B cell (primary cell): ENCODE results near the gene PER1. TPM values are rescaled to one million over a fixed set of nuclear protein-coding genes. Genes with fewer than 3 reads are reported as not detected.

Experiments used
- ATAC-seq: fragments of 200-7000 bp; cut with Tn5 transposase; one replicate; pipeline ENCODE4 v1.10.0; 2021; ENCODE audit warnings: low read depth, mild to moderate bottlenecking, moderate number of reproducible peaks, moderate library complexity
- CTCF ChIA-PET: fragments of 350-600 bp; sonication (Branson Sonifier 250); formaldehyde crosslinking; loops from one replicate; lab custom pipeline; 2021; ENCODE audit warnings: antibody characterized with exemption, inconsistent platforms; lab: Charles Lee
- POLR2A ChIA-PET: fragments of 350-600 bp; sonication (Branson Sonifier 250); formaldehyde crosslinking; loops from one replicate; lab custom pipeline; 2021; ENCODE audit warnings: antibody characterized with exemption; lab: Charles Lee
- DNase-seq: peaks from one replicate; pipeline ENCODE4 v3.0.0; 2013
- H2AFZ ChIP-seq: 2 replicates; pipeline ENCODE4 v1.6.1; 2012; ENCODE audit warnings: mild to moderate bottlenecking, low read depth, low read length; ENCODE audit not compliant: insufficient read depth, poor library complexity, severe bottlenecking
- H3K27ac ChIP-seq, 2 donors: 1 replicate in 1 of 2; 2 replicates in 1 of 2; pipeline ENCODE4 v1.5.1; 2012 to 2013; ENCODE audit warnings: low read length in 2 of 2, mild to moderate bottlenecking in 2 of 2, moderate library complexity in 1 of 2
- H3K27me3 ChIP-seq, 4 experiments: fragments of 200-600 bp in 1 of 4; sonication (generic) in 1 of 4; replicated peaks in 1 of 4; 1 replicate in 2 of 4; 2 replicates in 2 of 4; pipeline versions ENCODE4 v1.6.1 to v1.7.0; 2013 to 2016; ENCODE audit warnings: low read length in 3 of 4, mild to moderate bottlenecking in 2 of 4, mixed read lengths in 1 of 4, moderate library complexity in 1 of 4; ENCODE audit not compliant: insufficient read depth in 4 of 4, control insufficient read depth in 3 of 4; ENCODE audit errors: control extremely low read depth in 1 of 4
- H3K36me3 ChIP-seq, 2 experiments: replicated peaks in 1 of 2; 1 replicate in 1 of 2; 2 replicates in 1 of 2; pipeline versions ENCODE4 v1.6.1 to v1.7.1; 2013; ENCODE audit warnings: low read length in 1 of 2; ENCODE audit not compliant: insufficient read depth in 2 of 2, control insufficient read depth in 1 of 2; ENCODE audit errors: control extremely low read depth in 1 of 2, extremely low read depth in 1 of 2
- H3K4me1 ChIP-seq, 2 donors: fragments of 200-600 bp in 1 of 2; sonication (generic) in 1 of 2; 1 replicate in 1 of 2; 2 replicates in 1 of 2; pipeline versions ENCODE4 v1.5.1 to v1.6.1; 2013 to 2017; ENCODE audit warnings: low read length in 2 of 2; ENCODE audit not compliant: control insufficient read depth in 2 of 2, insufficient read depth in 2 of 2
- H3K4me2 ChIP-seq: replicated peaks from 2 replicates; pipeline ENCODE3; 2012; ENCODE audit warnings: mild to moderate bottlenecking, low read depth, low read length; ENCODE audit not compliant: poor library complexity, severe bottlenecking
- H3K4me3 ChIP-seq, 5 experiments: fragments of 200-600 bp in 1 of 5; sonication (generic) in 1 of 5; 1 replicate in 3 of 5; 2 replicates in 2 of 5; pipeline versions ENCODE4 v1.5.1 to v1.7.0; 2011 to 2016; ENCODE audit warnings: low read length in 4 of 5, mild to moderate bottlenecking in 4 of 5, low read depth in 2 of 5, control low read depth in 1 of 5, moderate library complexity in 1 of 5; ENCODE audit not compliant: insufficient read depth in 1 of 5; ENCODE audit errors: control extremely low read depth in 1 of 5, extremely low read depth in 1 of 5
- H3K79me2 ChIP-seq: fragments of 200-600 bp; sonication (generic); one replicate; pipeline ENCODE4 v1.6.0; 2016; ENCODE audit warnings: low read length; ENCODE audit not compliant: control insufficient read depth, insufficient read depth
- H3K9ac ChIP-seq: fragments of 200-600 bp; sonication (generic); 2 replicates; pipeline ENCODE4 v1.6.1; 2017; ENCODE audit warnings: mild to moderate bottlenecking, low read length, moderate library complexity
- H3K9me3 ChIP-seq, 3 donors: one replicate each; pipeline versions ENCODE4 v1.6.1 to v1.7.1; 2013; ENCODE audit warnings: low read length in 2 of 3; ENCODE audit not compliant: control insufficient read depth in 2 of 3, insufficient read depth in 1 of 3; ENCODE audit errors: control extremely low read depth in 1 of 3
- H4K20me1 ChIP-seq: 2 replicates; pipeline ENCODE4 v1.6.0; 2012; ENCODE audit warnings: mild to moderate bottlenecking, low read length; ENCODE audit not compliant: insufficient read depth, control insufficient read depth, poor library complexity, severe bottlenecking
- H3K27ac Mint-ChIP-seq: one replicate; pipeline ENCODE4 v1.8.0; 2021; ENCODE audit warnings: mixed read lengths
- H3K27me3 Mint-ChIP-seq: one replicate; pipeline ENCODE4 v1.8.0; 2021; ENCODE audit warnings: mixed read lengths
- H3K4me1 Mint-ChIP-seq: one replicate; pipeline ENCODE4 v1.8.0; 2021; ENCODE audit warnings: mixed read lengths
- H3K4me3 Mint-ChIP-seq: one replicate; pipeline ENCODE4 v1.8.0; 2021; ENCODE audit warnings: mixed read lengths
- H3K9me3 Mint-ChIP-seq: one replicate; pipeline ENCODE4 v1.8.0; 2022; ENCODE audit warnings: mixed read lengths; ENCODE audit not compliant: insufficient read depth
- EZH2 ChIP-seq: IDR thresholded peaks from 2 replicates; pipeline ENCODE4 v1.6.1; 2012; ENCODE audit warnings: borderline replicate concordance, low read depth, mild to moderate bottlenecking, moderate library complexity, low read length; ENCODE audit not compliant: insufficient read depth, poor library complexity, severe bottlenecking
- WGBS: methylation state at CpG from one replicate; pipeline ENCODE4 v1.1.5; 2013; ENCODE audit warnings: missing lambda C conversion rate; ENCODE audit not compliant: insufficient coverage; 5-methylcytosine and 5-hydroxymethylcytosine counted together
- intact Hi-C: fragments of 100-400 bp; cut with micrococcal nuclease; formaldehyde crosslinking; loops from one replicate; pipeline ENCODE4 v1.10.0; 2022
- polyA plus RNA-seq: library from polyadenylated mRNA; depleted of rRNA; stranded (reverse); fragments of >200 nt; gene quantifications from 2 replicates; pipeline ENCODE4 v1.2.3, GENCODE V29; 2012
- total RNA-seq, 2 donors: library from RNA; stranded (reverse); fragments of 120-200 nt in 1 of 2; gene quantifications; 1 replicate in 1 of 2; 2 replicates in 1 of 2; pipeline versions ENCODE4 v1.2.3 to v1.2.4, GENCODE V29; 2013 to 2022
- TF ChIP-seq, protein P1 (sequence below): fragments of 200-600 bp; IDR thresholded peaks from one replicate; pipeline ENCODE4 v1.8.0; 2022; ENCODE audit warnings: antibody characterized with exemption, mild to moderate bottlenecking

The PER1 gene
- total and polyA plus RNA-seq, 2 donors (not counting 1 experiment from before 2014, with no cell fraction given) = 120 to 176 TPM

DNA sequence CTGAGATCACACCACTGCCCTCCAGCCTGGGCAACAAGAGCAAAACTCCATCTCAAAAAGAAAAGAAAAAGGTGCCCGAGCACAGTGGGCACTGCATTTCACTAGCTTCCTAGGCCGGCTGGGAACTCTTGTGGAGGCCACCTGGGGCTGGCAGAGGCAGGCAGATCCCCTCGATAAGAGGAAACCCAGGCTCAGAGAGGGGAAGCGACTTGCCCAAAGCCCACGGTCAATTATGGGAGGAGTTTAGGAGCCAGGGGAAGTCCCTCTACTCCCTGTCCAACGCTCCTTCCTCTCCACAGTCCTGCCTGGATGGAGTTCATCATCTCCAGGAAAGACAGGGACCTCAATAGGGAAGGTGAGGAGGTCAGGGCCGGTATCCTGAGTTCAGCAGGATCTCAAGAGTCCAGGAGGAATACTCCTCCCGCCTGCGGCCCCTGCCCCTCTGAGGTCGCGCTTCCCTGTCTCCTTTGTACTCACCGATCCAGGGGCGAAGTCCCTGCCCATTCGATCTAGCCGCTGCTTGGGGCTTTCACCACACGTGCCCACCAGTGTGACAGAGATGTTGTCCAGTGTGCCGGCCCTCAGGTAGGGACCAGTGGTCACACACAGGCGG lies 34.7 kb downstream of the PER1 start:
- Mint-ChIP-seq H3K9me3 (no peaks in the 10 kb centered on the region), H3K4me1 (peaks cover 41% of the 10 kb centered on the region), H3K27ac (peak overlapping the region; percentile 37), H3K4me3 (peak overlapping the region; percentile 94), H3K27me3 (peaks cover 58% of the 10 kb centered on the region)
- Histone ChIP-seq H3K27ac (no peak overlapping the region), H3K79me2 (no peaks in the 10 kb centered on the region), H2AFZ (peak overlapping the region; percentile 77), H3K4me2 (peak overlapping the region; percentile 91), H3K4me1 (peaks cover 38 to 46% of the 10 kb centered on the region in 2 donors), H4K20me1 (peaks cover 6% of the 10 kb centered on the region), H3K4me3 (peak overlapping the region in 4 of 5 experiments; percentile 61 to 85 (median 68)), H3K36me3 (no peaks in the 10 kb centered on the region), H3K9ac (peak overlapping the region; percentile 72), H3K27me3 (peaks cover 0 to 69% (median 48%) of the 10 kb centered on the region in 4 experiments), H3K9me3 (peaks cover 0 to 7% (median 0%) of the 10 kb centered on the region in 3 donors)
- TF ChIP-seq EZH2 = no peak
- TF ChIP-seq, protein P1, sequence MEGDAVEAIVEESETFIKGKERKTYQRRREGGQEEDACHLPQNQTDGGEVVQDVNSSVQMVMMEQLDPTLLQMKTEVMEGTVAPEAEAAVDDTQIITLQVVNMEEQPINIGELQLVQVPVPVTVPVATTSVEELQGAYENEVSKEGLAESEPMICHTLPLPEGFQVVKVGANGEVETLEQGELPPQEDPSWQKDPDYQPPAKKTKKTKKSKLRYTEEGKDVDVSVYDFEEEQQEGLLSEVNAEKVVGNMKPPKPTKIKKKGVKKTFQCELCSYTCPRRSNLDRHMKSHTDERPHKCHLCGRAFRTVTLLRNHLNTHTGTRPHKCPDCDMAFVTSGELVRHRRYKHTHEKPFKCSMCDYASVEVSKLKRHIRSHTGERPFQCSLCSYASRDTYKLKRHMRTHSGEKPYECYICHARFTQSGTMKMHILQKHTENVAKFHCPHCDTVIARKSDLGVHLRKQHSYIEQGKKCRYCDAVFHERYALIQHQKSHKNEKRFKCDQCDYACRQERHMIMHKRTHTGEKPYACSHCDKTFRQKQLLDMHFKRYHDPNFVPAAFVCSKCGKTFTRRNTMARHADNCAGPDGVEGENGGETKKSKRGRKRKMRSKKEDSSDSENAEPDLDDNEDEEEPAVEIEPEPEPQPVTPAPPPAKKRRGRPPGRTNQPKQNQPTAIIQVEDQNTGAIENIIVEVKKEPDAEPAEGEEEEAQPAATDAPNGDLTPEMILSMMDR = no peak
- ChIA-PET CTCF (interaction anchor here (0.6 to 20.5 kb wide), 10 partner anchors 16 to 183 kb away, joined by 3 to 360 read pairs (median 8); no protein-coding TSS in a partner anchor), POLR2A (interaction anchor here (0.6 kb wide), 1 partner anchor 197 kb away, joined by 3 read pairs; no protein-coding TSS in a partner anchor)
- ATAC-seq (no peak), DNase-seq (peak; percentile 43)
- intact Hi-C loops = loop anchor here (5.0 kb wide), 1 partner anchor 55 kb away; no protein-coding TSS in a partner anchor
- WGBS = 3% methylated on average over 15 of the region's 18 CpGs

DNA sequence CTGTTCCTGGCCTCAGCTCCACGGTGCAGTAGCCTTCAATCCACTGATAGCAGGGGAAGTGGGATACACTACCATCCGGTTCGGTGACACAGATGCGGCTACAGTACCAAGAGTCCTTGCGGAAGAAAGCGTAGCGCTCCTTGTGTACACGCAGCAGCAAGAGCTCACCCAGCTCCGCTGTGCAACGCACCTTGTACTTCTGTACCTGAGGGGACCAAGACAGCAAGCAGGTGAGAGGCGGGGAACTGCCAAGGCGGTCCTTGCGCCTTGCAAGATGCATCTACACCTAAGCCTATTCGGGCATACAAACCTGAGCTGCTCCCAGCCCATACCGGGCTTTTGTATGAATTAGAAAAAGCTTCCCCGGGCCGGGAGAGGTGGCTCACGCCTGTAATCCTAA lies 35.4 kb downstream of the PER1 start:
- ATAC-seq (no peak), DNase-seq (no peak)
- TF ChIP-seq, protein P1 = no peak
- TF ChIP-seq EZH2 = no peak
- no peaks in the 10 kb centered on the region for H3K36me3 ChIP-seq
- Mint-ChIP-seq H3K27ac (peak overlapping the region; percentile 32), H3K9me3 (no peaks in the 10 kb centered on the region), H3K27me3 (peaks cover 58% of the 10 kb centered on the region), H3K4me3 (no peak overlapping the region), H3K4me1 (peaks cover 37% of the 10 kb centered on the region)
- WGBS = 61% methylated on average over 18 of the region's 18 CpGs
- H3K4me2 ChIP-seq = no peak overlapping the region
- CTCF ChIA-PET = interaction anchor here (0.8 to 20.5 kb wide), 10 partner anchors 10 to 184 kb away, joined by 3 to 360 read pairs (median 6); no protein-coding TSS in a partner anchor
- H2AFZ ChIP-seq = no peak overlapping the region
- intact Hi-C loops = loop anchor here (5.0 kb wide), 1 partner anchor 56 kb away; no protein-coding TSS in a partner anchor
- H3K79me2 ChIP-seq = no peaks in the 10 kb centered on the region
- H3K4me3 ChIP-seq = no peak overlapping the region
- peaks cover 0 to 69% (median 48%) of the 10 kb centered on the region in 4 experiments for H3K27me3 ChIP-seq
- peaks cover 0 to 7% (median 0%) of the 10 kb centered on the region in 3 donors for H3K9me3 ChIP-seq
- no peak overlapping the region for H3K9ac ChIP-seq
- H4K20me1 ChIP-seq = no peaks in the 10 kb centered on the region
- no peak overlapping the region for H3K27ac ChIP-seq
- POLR2A ChIA-PET = no interaction called here
- H3K4me1 ChIP-seq = peaks cover 31 to 39% of the 10 kb centered on the region in 2 donors
